H1 (cell line): Measurements from ENCODE around the gene CACNB2. TPM values are rescaled to one million over a fixed set of nuclear protein-coding genes. Genes with fewer than 3 reads are reported as not detected.

Experiments used
- CTCF ChIA-PET: fragments of 300-600 bp; sonication (Branson Sonifier 250); formaldehyde crosslinking; loops from one replicate; lab custom pipeline; 2021; ENCODE audit not compliant: partially characterized antibody; lab: Charles Lee
- POLR2A ChIA-PET: fragments of 300-600 bp; sonication (Branson Sonifier 250); formaldehyde crosslinking; loops from one replicate; lab custom pipeline; 2021; ENCODE audit warnings: inconsistent platforms; ENCODE audit not compliant: partially characterized antibody; lab: Charles Lee
- DNase-seq, 2 experiments: peaks; one replicate each; pipeline versions ENCODE4 v3.0.0 to v3.0.0-alpha.2; 2010 to 2022; ENCODE audit warnings: low spot score in 2 of 2, low read depth in 1 of 2, mixed read lengths in 1 of 2
- FAIRE-seq: peaks from 2 replicates; lab custom pipeline; 2011; peaks lifted over from hg19 to GRCh38; lab: Jason Lieb, UNC
- H2AFZ ChIP-seq: 2 replicates; pipeline ENCODE4 v1.8.1; 2012; ENCODE audit warnings: low read length, inconsistent platforms
- H2AK5ac ChIP-seq: 2 replicates; pipeline ENCODE4 v1.6.1; 2013; ENCODE audit warnings: low read depth, low read length
- H2BK120ac ChIP-seq: replicated peaks from 2 replicates; pipeline ENCODE3; 2013; ENCODE audit warnings: low read depth, low read length, inconsistent platforms
- H2BK12ac ChIP-seq: 2 replicates; pipeline ENCODE4 v1.6.1; 2013; ENCODE audit warnings: low read depth, low read length
- H2BK15ac ChIP-seq: 2 replicates; pipeline ENCODE4 v1.6.1; 2013; ENCODE audit warnings: low read length
- H2BK20ac ChIP-seq: 2 replicates; pipeline ENCODE4 v1.6.1; 2013; ENCODE audit warnings: low read length
- H2BK5ac ChIP-seq: 2 replicates; pipeline ENCODE4 v1.6.1; 2013; ENCODE audit warnings: low read depth, low read length
- H3K14ac ChIP-seq: 2 replicates; pipeline ENCODE4 v1.6.1; 2013; ENCODE audit warnings: inconsistent platforms; ENCODE audit not compliant: insufficient read length
- H3K18ac ChIP-seq: 2 replicates; pipeline ENCODE4 v1.6.1; 2013; ENCODE audit warnings: low read length; ENCODE audit errors: extremely low read depth
- H3K23ac ChIP-seq: 2 replicates; pipeline ENCODE4 v1.6.1; 2013; ENCODE audit warnings: inconsistent platforms; ENCODE audit not compliant: insufficient read length
- H3K23me2 ChIP-seq: 2 replicates; pipeline ENCODE4 v1.6.1; 2013; ENCODE audit warnings: low read depth, low read length
- H3K27ac ChIP-seq: 2 replicates; pipeline ENCODE4 v1.6.1; 2011; ENCODE audit warnings: low read depth, low read length, inconsistent platforms
- H3K27me3 ChIP-seq, 4 experiments: replicated peaks in 1 of 4; 1 replicate in 1 of 4; 2 replicates in 3 of 4; pipeline versions ENCODE4 v1.6.1 to v1.8.1; 2011 to 2013; ENCODE audit warnings: low read length in 3 of 4, mild to moderate bottlenecking in 3 of 4, inconsistent platforms in 2 of 4, mixed read lengths in 2 of 4, moderate library complexity in 1 of 4; ENCODE audit not compliant: control insufficient read depth in 3 of 4, insufficient read depth in 3 of 4; ENCODE audit errors: extremely low read depth in 1 of 4
- H3K36me3 ChIP-seq, 4 experiments: 2 replicates each; pipeline versions ENCODE4 v1.6.1 to v1.8.1; 2011 to 2013; ENCODE audit warnings: mild to moderate bottlenecking in 4 of 4, low read length in 3 of 4, moderate library complexity in 2 of 4, control low read depth in 1 of 4, inconsistent platforms in 1 of 4; ENCODE audit not compliant: insufficient read depth in 4 of 4, control insufficient read depth in 2 of 4
- H3K4ac ChIP-seq: replicated peaks from 2 replicates; pipeline ENCODE3; 2013; ENCODE audit warnings: low read length, low read depth, mixed read lengths, inconsistent platforms; ENCODE audit not compliant: insufficient read length
- H3K4me1 ChIP-seq, 4 experiments: replicated peaks in 1 of 4; 1 replicate in 1 of 4; 2 replicates in 3 of 4; pipeline versions ENCODE4 v1.6.1 to v1.8.1; 2011 to 2013; ENCODE audit warnings: low read length in 3 of 4, inconsistent platforms in 2 of 4, mixed read lengths in 1 of 4; ENCODE audit not compliant: insufficient read depth in 4 of 4, control insufficient read depth in 3 of 4
- H3K4me2 ChIP-seq, 2 experiments: 2 replicates each; pipeline versions ENCODE4 v1.6.1 to v1.8.1; 2011 to 2013; ENCODE audit warnings: low read depth in 2 of 2, low read length in 2 of 2, control low read depth in 1 of 2, inconsistent platforms in 1 of 2, mild to moderate bottlenecking in 1 of 2; ENCODE audit not compliant: insufficient read depth in 1 of 2
- H3K4me3 ChIP-seq, 4 experiments: fragments of 200-600, 300-600 bp in 1 of 4; sonication (generic), shearing (Covaris generic), sonication (Bioruptor Twin) in 1 of 4; 2 replicates each; pipeline versions ENCODE4 v1.5.1 to v1.8.1; 2011 to 2016; ENCODE audit warnings: low read length in 4 of 4, low read depth in 3 of 4, control low read depth in 2 of 4, inconsistent platforms in 2 of 4, mild to moderate bottlenecking in 2 of 4, mixed read lengths in 1 of 4, moderate library complexity in 1 of 4; ENCODE audit not compliant: insufficient read depth in 2 of 4; ENCODE audit errors: extremely low read depth in 1 of 4
- H3K56ac ChIP-seq: replicated peaks from 2 replicates; pipeline ENCODE3; 2013; ENCODE audit warnings: low read depth, mild to moderate bottlenecking, mixed read lengths, low read length, inconsistent platforms; ENCODE audit not compliant: insufficient read length
- H3K79me1 ChIP-seq: 2 replicates; pipeline ENCODE4 v1.6.1; 2013; ENCODE audit warnings: low read depth, low read length, control low read depth
- H3K79me2 ChIP-seq, 2 experiments: 2 replicates each; pipeline versions ENCODE4 v1.6.1 to v1.8.1; 2012 to 2013; ENCODE audit warnings: low read length in 2 of 2, mild to moderate bottlenecking in 2 of 2, inconsistent platforms in 1 of 2; ENCODE audit not compliant: insufficient read depth in 2 of 2, control insufficient read depth in 1 of 2
- H3K9ac ChIP-seq, 4 experiments: replicated peaks in 1 of 4; 1 replicate in 1 of 4; 2 replicates in 3 of 4; pipeline versions ENCODE4 v1.6.1 to v1.8.1; 2011 to 2013; ENCODE audit warnings: low read depth in 3 of 4, low read length in 3 of 4, control low read depth in 2 of 4, mild to moderate bottlenecking in 2 of 4, moderate library complexity in 2 of 4, inconsistent platforms in 1 of 4; ENCODE audit errors: extremely low read depth in 1 of 4
- H3K9me3 ChIP-seq, 2 experiments: 2 replicates each; pipeline versions ENCODE4 v1.6.1 to v1.8.1; 2012 to 2013; ENCODE audit warnings: mild to moderate bottlenecking in 2 of 2, moderate library complexity in 2 of 2, control low read depth in 1 of 2, inconsistent platforms in 1 of 2, low read depth in 1 of 2, low read length in 1 of 2, mixed read lengths in 1 of 2; ENCODE audit not compliant: insufficient read depth in 2 of 2
- H4K20me1 ChIP-seq, 2 experiments: replicated peaks in 1 of 2; 2 replicates each; pipeline versions ENCODE3 to v1.8.1; 2011 to 2013; ENCODE audit warnings: inconsistent platforms in 2 of 2, low read length in 2 of 2, mild to moderate bottlenecking in 1 of 2; ENCODE audit not compliant: insufficient read depth in 2 of 2, control insufficient read depth in 1 of 2
- H4K5ac ChIP-seq: 2 replicates; pipeline ENCODE4 v1.6.1; 2013; ENCODE audit warnings: low read length, low read depth, mixed read lengths, inconsistent platforms; ENCODE audit not compliant: insufficient read length
- H4K8ac ChIP-seq: 2 replicates; pipeline ENCODE4 v1.8.0; 2013; ENCODE audit warnings: mild to moderate bottlenecking, moderate library complexity, low read length, inconsistent platforms; ENCODE audit not compliant: insufficient read depth; ENCODE audit errors: extremely low read depth
- H4K91ac ChIP-seq: replicated peaks from 2 replicates; pipeline ENCODE3; 2013; ENCODE audit warnings: low read length, mixed read lengths, inconsistent platforms; ENCODE audit not compliant: insufficient read length
- BRCA1 ChIP-seq: IDR thresholded peaks from 2 replicates; pipeline ENCODE4 v1.6.1; 2012; ENCODE audit warnings: low read depth, low read length, improper control_type of control experiment
- POLR2A ChIP-seq, 2 experiments: IDR thresholded peaks; 1 replicate in 1 of 2; 2 replicates in 1 of 2; pipeline ENCODE4 v1.6.1; 2011; ENCODE audit warnings: low read depth in 2 of 2, low read length in 2 of 2, mild to moderate bottlenecking in 2 of 2; ENCODE audit errors: control extremely low read depth in 1 of 2
- RNF2 ChIP-seq: fragments of 200-900, 300-1000 bp; sonication (generic); IDR thresholded peaks from 2 replicates; pipeline ENCODE4 v1.7.1; 2016; ENCODE audit warnings: borderline replicate concordance, low read depth, mild to moderate bottlenecking, antibody characterized with exemption, low read length; ENCODE audit not compliant: poor library complexity, severe bottlenecking; ENCODE audit errors: missing control alignments
- SIX5 ChIP-seq: IDR thresholded peaks from 2 replicates; pipeline ENCODE4 v1.6.1; 2011; ENCODE audit warnings: mild to moderate bottlenecking, low read depth, low read length
- SP2 ChIP-seq: IDR thresholded peaks from 2 replicates; pipeline ENCODE4 v1.6.1; 2012; ENCODE audit warnings: mild to moderate bottlenecking, low read length, inconsistent platforms
- TBP ChIP-seq: IDR thresholded peaks from 2 replicates; pipeline ENCODE4 v1.6.1; 2011; ENCODE audit warnings: low read depth, low read length, improper control_type of control experiment
- WGBS, 2 experiments: shearing (Covaris generic) in 1 of 2; methylation state at CpG; one replicate each; pipeline versions ENCODE4 v1.1.6 to v1.1.7; 2013 to 2015; ENCODE audit warnings: low lambda C conversion rate in 2 of 2, mixed read lengths in 2 of 2, inconsistent platforms in 1 of 2, low coverage in 1 of 2, missing lambda C conversion rate in 1 of 2; ENCODE audit not compliant: insufficient replicate concordance in 2 of 2, insufficient coverage in 1 of 2, insufficient read length in 1 of 2; ENCODE audit errors: extremely low coverage in 1 of 2, missing lambda C conversion rate in 1 of 2; 5-methylcytosine and 5-hydroxymethylcytosine counted together
- polyA plus RNA-seq, 7 experiments: library from polyadenylated mRNA; depleted of rRNA in 3 of 7; stranded (reverse) in 5 of 7; unstranded in 2 of 7; fragments of >200 nt in 5 of 7; fragments of 200-250 nt in 2 of 7; gene quantifications; 1 replicate in 5 of 7; 2 replicates in 1 of 7; 4 replicates in 1 of 7; pipeline versions ENCODE4 v1.2.1 to v1.2.3, GENCODE V29; 2011 to 2013; ENCODE audit warnings: missing spikeins in 2 of 7, mixed read lengths in 2 of 7
- total RNA-seq: library from RNA; stranded (reverse); fragmentation: NEBNext Ultra II Directional; extraction: Animal tissue kit (Norgen Biotek cat#: 25700); gene quantifications from 2 replicates; pipeline ENCODE4 v1.2.1, GENCODE V29; 2021
- TF ChIP-seq, protein P1 (sequence below): IDR thresholded peaks from 2 replicates; pipeline ENCODE4 v1.6.1; 2011; ENCODE audit warnings: low read depth, mild to moderate bottlenecking, low read length; ENCODE audit not compliant: insufficient read depth

The CACNB2 gene
- total and polyA plus RNA-seq, 2 of the 8 experiments (the other 6 are each of a cell fraction or from before 2014, with no cell fraction given), result 2.4 to 3.2 TPM

DNA sequence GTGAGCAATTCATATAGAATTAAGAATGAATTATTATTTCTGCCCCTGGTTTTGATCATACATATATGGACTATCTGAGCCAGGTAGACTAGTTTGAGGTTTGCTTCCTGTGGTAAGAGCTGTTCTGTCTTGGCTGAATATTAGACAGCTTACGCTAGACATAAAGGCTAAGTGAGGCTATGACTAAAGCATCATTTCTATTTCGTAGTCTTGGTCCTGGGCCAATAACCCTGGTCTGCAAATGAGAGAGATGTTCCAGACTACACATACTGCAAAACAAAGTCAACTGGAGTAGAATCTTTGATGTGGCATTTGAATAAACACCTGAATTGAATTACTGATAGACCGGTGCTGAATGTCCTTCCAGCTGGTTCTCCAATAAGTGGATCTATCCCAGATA, 40.8 kb upstream of the CACNB2 start:
- Histone ChIP-seq H3K18ac (no peak overlapping the region), H2BK12ac (no peak overlapping the region), H2BK120ac (no peak overlapping the region), H3K56ac (no peak overlapping the region), H3K4me3 (no peak overlapping the region), H2BK5ac (no peak overlapping the region), H3K4me2 (no peak overlapping the region), H3K4me1 (peaks cover 0 to 16% (median under 1%) of the 10 kb centered on the region in 4 experiments; a peak in 4 of 7 replicates), H2BK15ac (no peak overlapping the region), H3K27me3 (no peaks in the 10 kb centered on the region), H3K27ac (no peak overlapping the region), H3K79me1 (no peaks in the 10 kb centered on the region), H4K20me1 (no peaks in the 10 kb centered on the region), H3K9me3 (no peaks in the 10 kb centered on the region), H3K9ac (no peak overlapping the region), H2BK20ac (no peak overlapping the region), H3K23me2 (no peaks in the 10 kb centered on the region), H2AFZ (no peak overlapping the region), H3K4ac (no peak overlapping the region), H3K36me3 (no peaks in the 10 kb centered on the region), H3K14ac (no peak overlapping the region), H4K5ac (no peak overlapping the region), H4K91ac (no peak overlapping the region), H3K23ac (no peak overlapping the region), H4K8ac (no peak overlapping the region), H2AK5ac (no peak overlapping the region), H3K79me2 (no peaks in the 10 kb centered on the region)
- ChIA-PET POLR2A (no interaction called here), CTCF (interaction anchor here (1.3 to 1.4 kb wide), 2 partner anchors 8 to 114 kb away, joined by 3 read pairs; no protein-coding TSS in a partner anchor)
- WGBS, 2 experiments, result 87% methylated on average over 3 of the region's 3 CpGs; no CpG with 5 or more reads in 1 of the 2 experiments
- FAIRE-seq, result no peak
- no peak for DNase-seq
- TF ChIP-seq TBP, result no peak
- no peak for TF ChIP-seq POLR2A (IDR thresholded peaks at IDR 0.05; ENCODE audit: control extremely low read depth in 1 of 2, low read depth in 2 of 2, low read length in 2 of 2)
- no peak for TF ChIP-seq SIX5
- TF ChIP-seq SP2, result no peak
- TF ChIP-seq RNF2, result no peak
- TF ChIP-seq BRCA1, result no peak
- TF ChIP-seq, protein P1, sequence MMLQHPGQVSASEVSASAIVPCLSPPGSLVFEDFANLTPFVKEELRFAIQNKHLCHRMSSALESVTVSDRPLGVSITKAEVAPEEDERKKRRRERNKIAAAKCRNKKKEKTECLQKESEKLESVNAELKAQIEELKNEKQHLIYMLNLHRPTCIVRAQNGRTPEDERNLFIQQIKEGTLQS, result no peak
